HUES48 (cell line): ENCODE measurements around the gene FKBP10.

Source experiments
- H3K27ac ChIP-seq: one replicate; pipeline ENCODE4 v1.7.0; 2013; ENCODE audit warnings: low read depth, low read length, inconsistent platforms
- H3K27me3 ChIP-seq: 2 replicates; pipeline ENCODE4 v1.6.1; 2013; ENCODE audit warnings: mild to moderate bottlenecking, low read length; ENCODE audit not compliant: control insufficient read depth, insufficient read depth
- H3K36me3 ChIP-seq: 2 replicates; pipeline ENCODE4 v1.6.1; 2013; ENCODE audit warnings: low read length; ENCODE audit not compliant: control insufficient read depth, insufficient read depth
- H3K4me1 ChIP-seq: 2 replicates; pipeline ENCODE4 v1.6.1; 2013; ENCODE audit warnings: mild to moderate bottlenecking, low read length; ENCODE audit not compliant: control insufficient read depth, insufficient read depth
- H3K4me3 ChIP-seq: 2 replicates; pipeline ENCODE4 v1.5.1; 2013; ENCODE audit warnings: mild to moderate bottlenecking, low read depth, low read length
- H3K9ac ChIP-seq: 2 replicates; pipeline ENCODE4 v1.6.1; 2013; ENCODE audit warnings: mild to moderate bottlenecking, low read depth, low read length, moderate library complexity
- H3K9me3 ChIP-seq: 2 replicates; pipeline ENCODE4 v1.6.1; 2013; ENCODE audit warnings: low read length; ENCODE audit not compliant: control insufficient read depth, insufficient read depth

Gene FKBP10

GRCh38 chr17:41785091-41785858, 27.5 kb upstream of the FKBP10 start:
- peaks cover 21% of the 10 kb centered on the region for H3K4me1 ChIP-seq
- H3K27me3 ChIP-seq, result no peaks in the 10 kb centered on the region
- H3K4me3 ChIP-seq, result peak overlapping the region; percentile 73
- peak overlapping the region; percentile 96 for H3K27ac ChIP-seq
- H3K9me3 ChIP-seq, result no peaks in the 10 kb centered on the region
- no peaks in the 10 kb centered on the region for H3K36me3 ChIP-seq
- H3K9ac ChIP-seq, result peak overlapping the region; percentile 74

GRCh38 chr17:41785859-41786226, 27.0 kb upstream of the FKBP10 start:
- peak overlapping the region; percentile 96 for H3K27ac ChIP-seq
- H3K27me3 ChIP-seq, result no peaks in the 10 kb centered on the region
- H3K36me3 ChIP-seq, result no peaks in the 10 kb centered on the region
- peak overlapping the region; percentile 74 for H3K9ac ChIP-seq
- H3K9me3 ChIP-seq, result no peaks in the 10 kb centered on the region
- H3K4me3 ChIP-seq, result peak overlapping the region; percentile 73
- H3K4me1 ChIP-seq, result peaks cover 21% of the 10 kb centered on the region

DNA sequence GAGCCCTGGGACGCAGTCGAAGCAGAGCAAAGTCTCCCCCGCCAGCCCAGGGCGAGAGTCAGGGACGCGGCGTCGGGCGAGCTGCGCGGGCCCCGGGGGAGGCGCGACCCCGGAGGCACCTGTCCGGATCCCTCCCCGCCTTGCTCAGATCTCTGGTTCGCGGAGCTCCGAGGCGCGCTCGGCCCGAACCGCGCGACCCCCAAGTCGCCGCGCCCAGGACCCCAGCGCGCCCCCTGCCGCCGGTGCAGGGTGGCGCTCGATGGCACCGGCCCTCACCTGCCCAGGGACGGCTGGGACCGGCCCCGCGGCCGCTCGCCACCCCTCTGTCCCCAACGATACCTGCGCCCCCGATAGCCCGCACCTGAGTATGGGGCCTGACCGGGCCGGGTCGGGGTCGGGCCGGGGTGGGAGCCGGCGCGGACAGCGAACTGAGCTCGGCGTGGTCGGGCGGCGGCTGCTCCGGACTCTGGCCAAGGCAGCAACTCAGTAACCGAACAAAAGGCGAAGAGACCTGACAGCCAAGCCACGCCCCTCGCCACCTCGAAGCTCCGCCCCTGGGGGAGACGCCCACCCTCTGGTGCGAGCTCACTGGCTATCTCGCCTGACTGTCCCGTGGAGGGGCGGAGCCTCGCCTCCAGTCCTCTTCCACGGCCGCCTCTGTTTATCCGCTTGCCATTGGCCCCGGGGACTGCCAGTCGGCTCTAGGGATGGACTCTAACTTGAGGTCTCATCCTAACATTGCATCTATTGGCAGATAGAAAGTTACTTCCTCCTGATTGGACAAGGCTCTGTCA, 26.4 kb upstream of the FKBP10 start, which contains the start of gene JUP:
Gene JUP, minus strand, starts transcription at position 485 of the 794 bp plus-strand sequence. CDS start 14,857 bp downstream, outside the sequence.
- Histone ChIP-seq H3K9me3 (no peaks in the 10 kb centered on the region), H3K27ac (peak within 1 kb of the TSS; percentile 96), H3K4me1 (peaks cover 21% of the 10 kb centered on the region), H3K4me3 (peak within 1 kb of the TSS; percentile 73), H3K27me3 (no peaks in the 10 kb centered on the region), H3K9ac (peak within 1 kb of the TSS; percentile 74), H3K36me3 (no peaks in the 10 kb centered on the region)

DNA sequence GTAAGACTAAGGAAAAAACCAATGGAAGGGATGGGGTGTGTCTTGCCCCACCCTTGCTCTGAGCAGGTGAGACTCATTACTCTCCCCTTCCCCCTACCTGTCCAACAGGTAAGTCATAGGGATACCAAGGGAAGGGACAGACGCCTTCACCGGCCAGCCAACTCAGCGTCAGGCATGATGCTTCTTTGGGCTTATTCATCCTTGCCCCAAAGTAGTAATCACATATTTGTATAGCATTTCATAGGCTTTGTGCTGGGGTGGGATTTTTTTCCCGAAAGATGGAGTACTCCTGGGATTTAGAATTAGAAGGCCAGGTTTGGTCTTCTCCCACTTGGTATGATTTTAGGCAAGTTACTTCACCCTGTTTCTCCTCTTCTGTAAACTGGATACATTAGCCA, 25.8 kb upstream of the FKBP10 start:
- H3K9me3 ChIP-seq, result no peaks in the 10 kb centered on the region
- no peaks in the 10 kb centered on the region for H3K36me3 ChIP-seq
- peaks cover 21% of the 10 kb centered on the region for H3K4me1 ChIP-seq
- H3K27me3 ChIP-seq, result no peaks in the 10 kb centered on the region
- no peak overlapping the region for H3K27ac ChIP-seq
- H3K9ac ChIP-seq, result no peak overlapping the region
- 0 out of 2 replicates have a peak overlapping the region, but pooled peaks have one; percentile 2 for H3K4me3 ChIP-seq

DNA sequence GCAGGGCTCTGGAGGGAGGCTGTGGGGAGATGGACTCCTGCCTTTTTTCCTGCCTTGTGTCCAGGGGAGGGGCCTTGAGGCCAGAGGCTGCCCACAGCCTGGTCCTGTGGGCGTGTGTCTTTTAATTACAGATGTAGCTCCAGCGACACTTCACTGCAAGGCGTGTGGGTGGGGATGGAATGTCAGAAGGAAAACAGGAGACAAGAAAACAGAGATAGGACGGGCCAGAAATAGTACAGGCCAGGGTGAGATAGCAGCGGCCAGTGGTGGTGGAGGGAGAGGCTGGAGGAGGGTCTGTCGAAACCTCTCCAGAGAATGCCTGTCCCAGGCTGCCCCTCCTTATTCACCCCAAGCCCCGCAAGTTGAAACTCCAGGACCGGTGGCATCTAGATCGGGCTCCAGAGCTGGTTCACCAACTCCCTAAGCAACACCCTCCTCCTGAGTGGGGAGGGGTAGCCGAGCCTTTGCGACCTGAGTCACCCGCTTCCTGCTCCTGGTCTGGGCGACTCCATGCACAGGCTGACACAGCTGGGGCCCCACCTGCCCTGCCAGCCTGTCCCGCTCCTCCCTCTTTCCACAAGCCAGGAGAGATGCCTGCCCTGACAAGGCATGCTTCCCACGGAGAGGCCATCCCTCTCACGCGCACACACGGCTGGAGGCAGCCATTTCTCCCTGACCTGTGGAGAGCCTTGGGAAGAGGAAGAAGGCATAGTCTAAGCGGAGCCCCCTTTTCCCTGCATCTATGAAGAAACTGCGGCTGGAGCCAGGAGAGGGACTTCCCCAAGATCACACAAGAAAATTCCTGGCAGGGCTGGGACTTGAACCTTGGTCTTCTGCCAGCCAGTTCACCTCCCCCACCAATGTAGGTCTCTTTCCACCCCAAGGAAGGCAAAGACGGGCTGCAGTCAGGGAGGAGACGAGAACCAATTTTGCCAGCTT, 19.7 kb upstream of the FKBP10 start:
- H3K9ac ChIP-seq, result no peak overlapping the region
- peak overlapping the region; percentile 41 for H3K4me3 ChIP-seq
- H3K9me3 ChIP-seq, result no peaks in the 10 kb centered on the region
- peak overlapping the region; percentile 80 for H3K27ac ChIP-seq
- peaks cover 19% of the 10 kb centered on the region for H3K4me1 ChIP-seq
- no peaks in the 10 kb centered on the region for H3K36me3 ChIP-seq
- peaks cover 17% of the 10 kb centered on the region for H3K27me3 ChIP-seq

- H3K27me3 ChIP-seq, result peaks cover 17% of the 10 kb centered on the region
- no peaks in the 10 kb centered on the region for H3K36me3 ChIP-seq
- H3K27ac ChIP-seq, result peak overlapping the region; percentile 80
- H3K9me3 ChIP-seq, result no peaks in the 10 kb centered on the region
- no peak overlapping the region for H3K9ac ChIP-seq
- H3K4me3 ChIP-seq, result peak overlapping the region; percentile 41
- H3K4me1 ChIP-seq, result peaks cover 19% of the 10 kb centered on the region
Measured at GRCh38 chr17:41793784-41794539, 18.8 kb upstream of the FKBP10 start.

- no peak overlapping the region for H3K27ac ChIP-seq
- H3K36me3 ChIP-seq, result no peaks in the 10 kb centered on the region
- no peaks in the 10 kb centered on the region for H3K9me3 ChIP-seq
- H3K9ac ChIP-seq, result no peak overlapping the region
- H3K27me3 ChIP-seq, result peaks cover 17% of the 10 kb centered on the region
- peaks cover 19% of the 10 kb centered on the region for H3K4me1 ChIP-seq
- H3K4me3 ChIP-seq, result no peak overlapping the region
Measured at GRCh38 chr17:41794540-41794975, 18.2 kb upstream of the FKBP10 start.

GRCh38 chr17:41796121-41796895, 16.5 kb upstream of the FKBP10 start:
- Histone ChIP-seq H3K4me3 (no peak overlapping the region), H3K4me1 (peaks cover 24% of the 10 kb centered on the region), H3K9me3 (no peaks in the 10 kb centered on the region), H3K9ac (no peak overlapping the region), H3K36me3 (no peaks in the 10 kb centered on the region), H3K27ac (no peak overlapping the region), H3K27me3 (peaks cover 17% of the 10 kb centered on the region)

- Histone ChIP-seq H3K36me3 (no peaks in the 10 kb centered on the region), H3K4me3 (no peak overlapping the region), H3K27me3 (peaks cover 17% of the 10 kb centered on the region), H3K4me1 (peaks cover 26% of the 10 kb centered on the region), H3K9me3 (no peaks in the 10 kb centered on the region), H3K9ac (no peak overlapping the region), H3K27ac (no peak overlapping the region)
Measured at GRCh38 chr17:41797377-41797776, 15.4 kb upstream of the FKBP10 start.
